GM21717 (cell line): ENCODE results near the gene FAM174C.
"Not testable (repeated sequence)": the region's sequence is repeated elsewhere in the genome, so short reads cannot be mapped to it uniquely, and the experiment has no call there.

Source experiments
- ATAC-seq: cut with Tn5 transposase; IDR thresholded peaks from one replicate; pipeline ENCODE4 v1.9.1; 2021; ENCODE audit warnings: mild to moderate bottlenecking, moderate library complexity; ENCODE audit not compliant: unreplicated experiment

FAM174C gene

GRCh38 chr19:1296575-1297271 is 21.4 kb downstream of the FAM174C start:
- ATAC-seq, result no peak

DNA sequence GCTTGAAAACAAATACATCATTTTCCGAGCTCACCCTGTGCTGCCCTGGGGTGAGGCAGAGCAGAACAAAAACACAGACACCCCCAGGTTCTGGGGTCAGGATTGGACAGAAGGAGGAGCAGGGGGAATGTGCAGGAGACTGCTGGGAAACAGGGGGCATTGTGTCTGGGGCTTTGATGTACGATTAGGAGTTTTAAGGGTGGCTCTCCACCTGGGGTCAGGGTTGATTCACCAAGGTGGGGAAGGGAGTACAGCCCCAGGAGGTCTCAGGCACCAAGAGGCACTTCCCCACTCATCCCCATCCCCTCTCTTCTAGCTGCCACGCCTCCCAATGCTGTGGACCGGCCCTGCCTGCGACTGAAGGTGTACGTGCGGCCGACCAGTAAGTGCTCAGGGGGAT is 22.9 kb downstream of the FAM174C start:
- ATAC-seq, result no peak

DNA sequence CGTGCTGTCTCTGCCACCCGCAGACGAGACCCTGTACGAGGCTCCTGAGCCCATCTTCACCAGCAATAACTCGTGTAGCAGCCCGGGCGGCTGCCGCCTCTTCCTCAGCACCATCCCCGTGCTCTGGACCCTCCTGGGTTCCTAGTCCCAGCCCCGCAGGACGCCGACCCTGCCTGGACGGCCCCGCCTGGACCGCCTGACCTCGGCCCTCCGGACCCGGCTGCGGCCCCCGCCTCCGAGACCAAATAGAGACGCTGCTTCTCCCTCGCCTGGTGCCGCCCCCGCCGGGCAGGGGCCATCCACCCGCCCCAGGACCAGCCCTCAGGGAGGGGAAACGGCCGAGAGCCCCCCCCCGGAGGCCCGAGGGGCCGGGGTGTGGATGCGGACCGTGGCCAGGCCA is 24.5 kb downstream of the FAM174C start:
- ATAC-seq, result no peak

DNA sequence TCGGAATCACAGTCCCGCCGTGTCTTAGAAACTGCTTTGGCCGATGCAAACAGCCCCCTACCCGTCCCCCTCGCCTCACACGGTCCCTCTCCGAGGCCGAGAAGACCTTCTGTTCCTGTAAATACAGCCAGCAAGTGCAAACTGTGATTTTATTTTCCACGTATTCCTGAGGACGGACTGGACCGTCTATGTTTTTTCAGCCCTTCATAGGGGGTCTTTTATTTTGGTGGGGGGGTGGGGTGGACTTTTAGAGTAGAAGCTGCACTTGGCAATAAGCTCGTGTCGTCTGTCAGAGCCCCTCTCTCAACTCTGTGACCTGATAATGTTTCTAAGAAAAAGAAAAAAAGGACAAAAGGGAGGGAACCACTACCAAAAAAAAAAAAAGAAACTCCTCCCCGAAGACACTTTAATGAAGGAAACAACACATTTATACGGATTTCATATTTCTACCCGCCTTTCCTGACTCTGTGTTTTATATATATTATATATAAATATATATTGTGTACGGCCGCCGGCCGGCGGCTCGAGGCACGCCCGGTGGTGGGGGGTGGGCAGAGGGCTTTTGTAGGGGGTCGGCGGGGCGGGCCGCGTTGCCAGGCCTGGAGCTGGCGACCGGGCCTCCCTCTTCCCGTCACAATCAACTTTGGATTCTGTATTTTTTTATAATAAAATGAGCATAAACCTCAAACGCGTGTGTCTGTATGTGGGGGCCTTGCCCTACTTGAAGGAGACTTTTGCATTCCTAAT is 25.6 kb downstream of the FAM174C start:
- ATAC-seq, result no peak

- ATAC-seq, result no peak
These were observed 27.4 kb downstream of the FAM174C start for GRCh38 chr19:1302533-1303239.

GRCh38 chr19:1304197-1304924 is 29.0 kb downstream of the FAM174C start:
- ATAC-seq, result no peak

- not testable (repeated sequence) for ATAC-seq
These were observed 30.0 kb downstream of the FAM174C start for GRCh38 chr19:1305354-1305753.

DNA sequence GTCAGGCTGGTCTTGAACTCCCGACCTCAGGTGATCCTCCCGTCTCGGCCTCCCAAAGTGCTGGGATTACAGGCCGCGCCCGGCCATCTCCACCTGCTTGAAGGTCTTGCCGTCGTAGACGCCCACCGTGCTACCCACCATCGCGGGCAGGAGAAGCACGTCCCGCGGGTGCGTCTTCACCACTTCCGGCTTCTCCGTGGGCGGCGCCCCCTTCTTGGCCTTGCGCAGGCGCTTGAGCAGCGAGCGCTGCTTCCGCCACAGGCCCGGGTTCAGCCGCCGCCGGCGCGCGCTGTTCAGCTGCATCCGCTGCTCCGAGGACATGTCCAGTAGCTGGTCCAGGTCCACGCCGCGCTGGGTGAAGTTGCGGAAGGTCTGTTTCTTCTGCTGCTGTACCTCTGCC is 32.0 kb downstream of the FAM174C start:
- ATAC-seq, result no peak

DNA sequence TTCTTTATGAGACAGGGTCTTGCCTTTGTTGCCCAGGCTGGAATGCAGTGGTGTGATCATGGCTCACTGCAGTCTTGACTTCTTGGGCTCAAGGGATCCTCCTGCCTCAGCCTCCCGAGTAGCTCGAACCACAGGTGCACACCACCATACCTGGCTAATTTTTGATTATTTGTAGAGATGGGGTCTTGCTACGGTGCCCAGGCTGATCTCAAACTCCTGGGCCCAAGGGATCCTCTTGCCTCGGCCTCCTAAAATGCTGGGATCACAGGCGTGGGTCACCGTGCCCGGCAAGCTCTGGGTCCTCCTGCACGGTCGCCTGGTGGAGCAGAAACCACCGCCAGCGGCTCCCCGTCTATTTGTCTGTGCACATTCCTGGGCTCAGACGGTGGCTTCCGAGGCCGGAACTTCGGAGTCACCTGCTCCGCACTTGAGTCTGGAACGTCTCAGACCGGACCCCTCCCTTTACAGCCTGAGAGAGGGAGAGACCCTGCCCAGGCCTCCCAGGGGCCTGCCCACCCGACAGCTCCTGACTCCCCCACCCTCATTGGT is 32.5 kb downstream of the FAM174C start:
- ATAC-seq, result no peak

GRCh38 chr19:1308718-1309117 is 33.4 kb downstream of the FAM174C start:
- ATAC-seq, result no peak

GRCh38 chr19:1309977-1310852 is 34.9 kb downstream of the FAM174C start:
- no peak for ATAC-seq

GRCh38 chr19:1310853-1311180 is 35.5 kb downstream of the FAM174C start:
- no peak for ATAC-seq

DNA sequence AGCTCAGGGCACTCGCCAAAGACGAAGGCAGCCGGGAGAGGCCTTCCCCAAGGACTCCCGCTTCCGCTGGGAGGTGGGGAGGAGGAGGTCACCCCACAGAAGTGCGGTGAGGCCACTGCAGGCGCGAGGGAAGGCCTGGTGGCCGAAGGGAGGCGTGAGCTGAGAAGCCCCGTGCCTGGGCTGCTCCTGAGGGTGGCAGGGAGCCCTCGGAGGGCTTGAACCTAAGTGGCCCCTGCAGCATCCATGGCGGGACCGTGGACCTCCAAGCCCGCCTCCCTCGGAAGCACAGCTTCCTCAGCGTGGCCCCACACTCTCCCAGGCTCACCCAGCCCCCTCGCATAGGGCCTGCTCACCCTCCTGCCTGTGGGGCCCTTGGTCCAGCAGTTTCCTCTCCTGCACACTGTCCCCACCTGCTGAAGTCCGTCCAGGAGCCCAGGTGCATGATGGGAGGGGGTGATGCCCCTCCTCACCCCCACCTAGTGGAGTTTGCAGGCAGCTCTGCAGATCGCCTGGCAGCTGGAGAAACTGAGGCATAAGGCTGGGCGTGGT is 36.3 kb downstream of the FAM174C start:
- ATAC-seq, result no peak

DNA sequence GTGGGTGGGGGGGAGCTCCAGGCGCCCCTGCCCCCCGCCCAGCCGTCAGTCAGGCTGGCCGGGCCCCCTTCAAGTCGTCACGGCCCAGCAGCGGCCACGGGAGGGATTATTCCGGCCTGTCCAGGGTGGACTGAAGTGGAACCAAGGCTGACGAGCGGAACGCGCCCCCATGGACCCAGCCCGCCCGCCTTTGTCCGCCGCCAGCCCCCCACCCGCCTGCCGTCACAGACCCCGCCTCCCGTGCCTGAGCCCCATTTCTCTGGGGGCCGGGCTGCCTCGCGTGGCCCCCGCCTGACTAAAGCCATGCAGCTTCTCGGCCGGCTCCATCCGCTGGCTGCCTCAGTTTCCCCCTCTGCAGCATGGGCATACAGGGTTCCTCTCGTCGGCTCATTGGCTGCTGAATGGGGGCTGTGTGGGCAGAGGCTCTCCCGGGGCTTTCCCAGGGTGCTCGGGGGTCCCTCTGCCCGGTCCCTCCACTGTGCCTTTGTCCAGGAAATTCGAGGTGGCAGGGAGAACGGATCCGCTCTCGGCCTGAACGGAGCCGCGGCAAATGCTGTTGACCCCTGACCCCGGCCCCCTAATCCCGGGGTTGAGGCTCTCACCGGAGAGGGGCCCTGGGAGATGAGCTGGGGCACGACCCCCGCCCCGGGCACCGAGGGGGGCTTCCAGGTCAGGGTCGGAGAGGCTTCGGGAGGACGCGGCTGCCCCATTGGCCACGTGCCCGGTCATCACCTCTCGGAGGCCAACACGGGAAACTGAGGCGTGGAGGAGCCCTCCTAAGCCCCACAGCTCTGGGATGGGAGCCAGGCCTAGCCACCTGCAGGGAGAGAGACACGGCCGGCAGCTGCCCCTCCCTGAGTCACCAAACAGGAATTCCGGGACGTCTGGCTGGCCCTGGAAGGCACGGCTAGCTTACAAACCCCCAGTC is 37.7 kb downstream of the FAM174C start:
- ATAC-seq, result no peak

GRCh38 chr19:1313695-1314613 is 38.6 kb downstream of the FAM174C start:
- ATAC-seq, result no peak

DNA sequence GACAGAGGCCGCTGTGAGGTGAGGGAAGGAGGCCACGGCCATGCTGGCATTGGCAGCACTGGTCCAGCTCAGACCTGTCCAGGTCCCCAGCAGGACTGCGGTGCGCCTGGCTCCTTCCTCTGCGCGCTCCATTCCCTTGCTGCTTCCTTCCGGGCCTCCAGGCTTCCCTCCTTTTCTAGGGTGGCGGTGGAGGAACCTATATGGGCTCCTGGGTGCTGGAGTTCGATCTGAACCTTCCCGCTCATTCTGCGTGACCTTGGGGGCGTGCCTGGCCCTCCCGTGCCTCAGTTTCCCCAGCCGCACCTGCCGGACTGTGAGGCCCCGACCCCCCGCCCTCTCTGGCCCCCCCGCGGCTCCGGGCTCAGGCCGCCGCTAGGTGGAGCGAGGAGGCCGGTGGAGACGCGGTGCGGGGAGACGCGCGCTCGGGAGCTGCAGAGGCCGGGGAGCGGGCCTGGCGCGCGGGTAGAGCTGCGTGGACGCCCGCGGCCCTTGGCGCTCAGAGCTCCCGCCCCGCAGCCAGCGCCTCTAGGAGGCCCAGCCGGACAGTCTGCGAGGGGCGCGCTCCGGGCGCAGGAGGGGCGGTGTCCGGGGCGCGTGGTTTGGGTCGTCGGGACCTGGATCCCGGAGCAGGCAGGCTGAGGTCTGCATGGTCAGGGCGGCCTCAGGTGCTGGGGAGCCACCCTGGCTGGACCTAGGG is 40.3 kb downstream of the FAM174C start:
- ATAC-seq, result no peak

DNA sequence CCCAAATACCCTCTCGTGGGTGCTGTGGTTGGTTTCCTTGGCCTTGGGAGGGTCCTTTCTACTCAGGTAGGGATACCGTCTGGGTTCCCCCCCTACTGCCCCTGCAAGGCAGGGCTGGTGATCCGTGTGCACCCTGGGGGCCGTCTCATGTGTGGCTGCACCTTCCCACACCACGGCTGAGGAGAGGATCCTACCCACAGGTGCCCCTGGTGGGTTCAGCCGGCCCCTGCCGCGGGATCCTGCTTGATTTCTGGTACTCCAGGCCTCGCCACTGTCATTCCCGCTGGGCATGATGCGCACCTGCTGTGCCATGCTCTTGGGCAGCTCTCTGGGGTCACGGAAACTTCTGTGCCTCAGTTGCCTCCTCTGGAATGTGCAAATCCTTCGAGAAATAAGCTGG is 41.1 kb downstream of the FAM174C start:
- ATAC-seq, result no peak
